ENCODE data around the gene CD22. TPM values are rescaled to one million over a fixed set of nuclear protein-coding genes. Genes with fewer than 3 reads are reported as not detected.

Gene CD22
- total and polyA plus RNA-seq, 10 of the 15 experiments (the other 5 are each of a cell fraction or from before 2014, with no cell fraction given): 23.0 to 344 (median 181) TPM

DNA sequence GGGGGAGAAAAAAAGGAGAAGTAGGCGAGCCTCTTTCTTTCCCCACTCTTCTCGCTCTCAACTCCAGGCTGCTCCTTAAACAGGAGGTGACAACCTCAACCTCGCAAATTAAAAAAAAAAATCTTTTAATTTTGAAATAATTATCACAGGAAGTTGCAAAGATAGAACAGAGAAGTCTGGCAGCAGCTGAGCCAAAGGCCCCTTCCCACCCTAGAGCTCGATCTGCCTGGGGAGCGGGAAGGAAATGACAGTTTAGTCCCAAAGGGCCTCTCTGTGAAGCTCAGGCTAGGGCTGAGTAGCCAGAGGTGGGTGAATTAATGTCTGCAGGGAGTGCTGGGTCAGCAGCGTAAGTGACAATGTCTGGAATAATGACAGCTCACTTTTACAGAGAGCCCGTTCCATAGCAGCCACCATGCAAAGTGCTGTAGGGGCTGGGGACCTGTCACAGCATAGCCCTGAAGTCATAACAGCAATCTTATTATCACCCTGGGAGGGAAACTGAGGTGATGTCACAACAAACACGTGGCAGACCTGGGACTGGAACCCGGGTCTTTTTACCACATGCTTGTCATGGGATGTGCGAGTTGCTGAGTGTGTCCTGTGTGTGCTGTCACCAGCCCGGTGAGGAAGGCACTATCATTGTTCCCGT is 8.8 kb upstream of the CD22 start (continued):
- TF ChIP-seq, protein P1, sequence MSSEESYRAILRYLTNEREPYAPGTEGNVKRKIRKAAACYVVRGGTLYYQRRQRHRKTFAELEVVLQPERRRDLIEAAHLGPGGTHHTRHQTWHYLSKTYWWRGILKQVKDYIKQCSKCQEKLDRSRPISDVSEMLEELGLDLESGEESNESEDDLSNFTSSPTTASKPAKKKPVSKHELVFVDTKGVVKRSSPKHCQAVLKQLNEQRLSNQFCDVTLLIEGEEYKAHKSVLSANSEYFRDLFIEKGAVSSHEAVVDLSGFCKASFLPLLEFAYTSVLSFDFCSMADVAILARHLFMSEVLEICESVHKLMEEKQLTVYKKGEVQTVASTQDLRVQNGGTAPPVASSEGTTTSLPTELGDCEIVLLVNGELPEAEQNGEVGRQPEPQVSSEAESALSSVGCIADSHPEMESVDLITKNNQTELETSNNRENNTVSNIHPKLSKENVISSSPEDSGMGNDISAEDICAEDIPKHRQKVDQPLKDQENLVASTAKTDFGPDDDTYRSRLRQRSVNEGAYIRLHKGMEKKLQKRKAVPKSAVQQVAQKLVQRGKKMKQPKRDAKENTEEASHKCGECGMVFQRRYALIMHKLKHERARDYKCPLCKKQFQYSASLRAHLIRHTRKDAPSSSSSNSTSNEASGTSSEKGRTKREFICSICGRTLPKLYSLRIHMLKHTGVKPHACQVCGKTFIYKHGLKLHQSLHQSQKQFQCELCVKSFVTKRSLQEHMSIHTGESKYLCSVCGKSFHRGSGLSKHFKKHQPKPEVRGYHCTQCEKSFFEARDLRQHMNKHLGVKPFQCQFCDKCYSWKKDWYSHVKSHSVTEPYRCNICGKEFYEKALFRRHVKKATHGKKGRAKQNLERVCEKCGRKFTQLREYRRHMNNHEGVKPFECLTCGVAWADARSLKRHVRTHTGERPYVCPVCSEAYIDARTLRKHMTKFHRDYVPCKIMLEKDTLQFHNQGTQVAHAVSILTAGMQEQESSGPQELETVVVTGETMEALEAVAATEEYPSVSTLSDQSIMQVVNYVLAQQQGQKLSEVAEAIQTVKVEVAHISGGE (CRISPR knock-in tag; IDR thresholded peaks at IDR 0.05): no peak
- TF ChIP-seq KLF5 (IDR thresholded peaks at IDR 0.05; ENCODE audit: partially characterized antibody): no peak
- TF ChIP-seq SMAD1 (IDR thresholded peaks at IDR 0.05; ENCODE audit: low read depth, partially characterized antibody): no peak
- no peak for TF ChIP-seq SMARCA5 (IDR thresholded peaks at IDR 0.05)
- 0 out of 2 replicates have a peak, but pooled peaks have one; percentile 38 for TF ChIP-seq GATAD2B (conservative IDR thresholded peaks at IDR 0.05; ENCODE audit: low read depth)
- no peak for TF ChIP-seq EED (IDR thresholded peaks at IDR 0.05; ENCODE audit: low read depth)
- no peak for TF ChIP-seq HDAC6 (IDR thresholded peaks at IDR 0.05; ENCODE audit: unreplicated experiment)
- TF ChIP-seq CHD1 (IDR thresholded peaks at IDR 0.05; ENCODE audit: low read depth, low read length): no peak
- TF ChIP-seq MYB (IDR thresholded peaks at IDR 0.05; ENCODE audit: borderline replicate concordance, low read depth, low read length): no peak
- TF ChIP-seq IKZF1 (conservative IDR thresholded peaks at IDR 0.05): peak; percentile 62
- no peak for TF ChIP-seq TCF7 (IDR thresholded peaks at IDR 0.05; ENCODE audit: borderline replicate concordance)
- TF ChIP-seq ZNF24 (IDR thresholded peaks at IDR 0.05): 0 out of 2 replicates have a peak, but pooled peaks have one; percentile 25
- TF ChIP-seq ZBED1 (IDR thresholded peaks at IDR 0.05; ENCODE audit: borderline replicate concordance): no peak
- TF ChIP-seq NFYB (IDR thresholded peaks at IDR 0.05; ENCODE audit: insufficient read depth, low read depth, low read length): no peak
- no peak for TF ChIP-seq ZNF207 (IDR thresholded peaks at IDR 0.05; ENCODE audit: borderline replicate concordance)
- peak; percentile 85 for TF ChIP-seq MEF2B (IDR thresholded peaks at IDR 0.05; ENCODE audit: partially characterized antibody, poor library complexity, severe bottlenecking)
- TF ChIP-seq EGR1 (IDR thresholded peaks at IDR 0.05; ENCODE audit: borderline replicate concordance in 1 of 2, low read depth in 2 of 2, low read length in 2 of 2): no peak
- no peak for TF ChIP-seq BRCA1 (IDR thresholded peaks at IDR 0.05; ENCODE audit: low read depth, low read length)
- TF ChIP-seq RFX5 (IDR thresholded peaks at IDR 0.05; ENCODE audit: low read depth, low read length): no peak
- no peak for TF ChIP-seq ZNF592 (IDR thresholded peaks at IDR 0.05)
- TF ChIP-seq ESRRA (IDR thresholded peaks at IDR 0.05; ENCODE audit: low read length): no peak
- TF ChIP-seq BACH1 (IDR thresholded peaks at IDR 0.05; ENCODE audit: borderline replicate concordance): no peak
